Colon (tissue), 2 donors: ENCODE data around the gene TSPAN4.

ENCODE experiments used
- FAIRE-seq: peaks from 2 replicates; lab custom pipeline; 2012; peaks lifted over from hg19 to GRCh38; lab: Jason Lieb, UNC
- donor health status: control.
- donor health status: control.

The TSPAN4 gene

GRCh38 chr11:836700-837099, 6.0 kb upstream of the TSPAN4 start:
- no peak for FAIRE-seq

- no peak for FAIRE-seq
Measured at GRCh38 chr11:837189-837989, 5.3 kb upstream of the TSPAN4 start.

- no peak for FAIRE-seq
Measured at GRCh38 chr11:837990-838307, 4.7 kb upstream of the TSPAN4 start.

- FAIRE-seq = no peak
Measured at GRCh38 chr11:838441-839279, 4.0 kb upstream of the TSPAN4 start.

GRCh38 chr11:839280-839623, 3.4 kb upstream of the TSPAN4 start:
- no peak for FAIRE-seq

- no peak for FAIRE-seq
Measured at GRCh38 chr11:839875-840617, 2.6 kb upstream of the TSPAN4 start.

- no peak for FAIRE-seq
Measured at GRCh38 chr11:841981-842369, 677 bp upstream of the TSPAN4 start.

- no peak for FAIRE-seq
Measured at GRCh38 chr11:843086-843734, 558 bp downstream of the TSPAN4 start.

GRCh38 chr11:843818-844692, 1.4 kb downstream of the TSPAN4 start:
- no peak for FAIRE-seq

- FAIRE-seq = no peak
Measured at GRCh38 chr11:844693-845644, 2.3 kb downstream of the TSPAN4 start.

- FAIRE-seq = no peak
Measured at GRCh38 chr11:845872-846495, 3.3 kb downstream of the TSPAN4 start.

GRCh38 chr11:846496-847098, 3.9 kb downstream of the TSPAN4 start:
- no peak for FAIRE-seq

- no peak for FAIRE-seq
Measured at GRCh38 chr11:847876-848275, 5.2 kb downstream of the TSPAN4 start.

- FAIRE-seq = no peak
Measured at GRCh38 chr11:848380-848931, 5.8 kb downstream of the TSPAN4 start.

GRCh38 chr11:849104-849824, 6.6 kb downstream of the TSPAN4 start:
- no peak for FAIRE-seq

- no peak for FAIRE-seq
Measured at GRCh38 chr11:849951-850774, 7.5 kb downstream of the TSPAN4 start.
